Astrocyte of the spinal cord (primary cell): Measurements from ENCODE around the gene PSMB7.

ENCODE experiments used
- DNase-seq: peaks from one replicate; pipeline ENCODE4 v3.0.0; 2011; ENCODE audit warnings: low read depth, low spot score
- H3K4me3 ChIP-seq: 2 replicates; pipeline ENCODE4 v1.5.1; 2011; ENCODE audit warnings: low read depth, mild to moderate bottlenecking, low read length, moderate library complexity
- in situ Hi-C: cut with HindIII; loops from 2 replicates; pipeline ENCODE4 v1.10.0; 2017; ENCODE audit warnings: low sequenced_read_pairs
- TF ChIP-seq, protein P1 (sequence below): IDR thresholded peaks from 2 replicates; pipeline ENCODE4 v1.5.1; 2012; ENCODE audit warnings: low read depth, mild to moderate bottlenecking, low read length, inconsistent platforms

The PSMB7 gene

DNA sequence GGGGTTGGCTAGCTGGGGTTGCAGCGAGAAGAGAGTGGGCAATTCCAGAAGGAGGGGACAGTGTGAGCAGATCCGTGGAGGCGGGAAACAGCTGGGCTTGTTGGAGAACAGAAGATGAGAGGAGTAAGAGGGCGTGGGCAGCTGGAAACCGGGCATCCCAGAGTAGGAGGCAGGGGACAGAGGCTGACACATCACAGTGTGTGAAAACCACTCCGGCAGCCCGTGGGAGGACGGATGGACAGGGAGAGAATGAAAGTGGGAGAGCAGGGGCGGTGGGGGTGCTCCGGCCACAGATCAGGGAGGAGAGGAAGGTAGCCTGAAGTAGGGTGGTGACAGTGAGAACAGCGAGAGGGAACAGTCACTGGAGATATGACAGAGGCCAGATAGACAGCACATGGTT is 8.3 kb upstream of the PSMB7 start:
- in situ Hi-C loops, result no loop called here
- no peak overlapping the region for H3K4me3 ChIP-seq
- TF ChIP-seq, protein P1, sequence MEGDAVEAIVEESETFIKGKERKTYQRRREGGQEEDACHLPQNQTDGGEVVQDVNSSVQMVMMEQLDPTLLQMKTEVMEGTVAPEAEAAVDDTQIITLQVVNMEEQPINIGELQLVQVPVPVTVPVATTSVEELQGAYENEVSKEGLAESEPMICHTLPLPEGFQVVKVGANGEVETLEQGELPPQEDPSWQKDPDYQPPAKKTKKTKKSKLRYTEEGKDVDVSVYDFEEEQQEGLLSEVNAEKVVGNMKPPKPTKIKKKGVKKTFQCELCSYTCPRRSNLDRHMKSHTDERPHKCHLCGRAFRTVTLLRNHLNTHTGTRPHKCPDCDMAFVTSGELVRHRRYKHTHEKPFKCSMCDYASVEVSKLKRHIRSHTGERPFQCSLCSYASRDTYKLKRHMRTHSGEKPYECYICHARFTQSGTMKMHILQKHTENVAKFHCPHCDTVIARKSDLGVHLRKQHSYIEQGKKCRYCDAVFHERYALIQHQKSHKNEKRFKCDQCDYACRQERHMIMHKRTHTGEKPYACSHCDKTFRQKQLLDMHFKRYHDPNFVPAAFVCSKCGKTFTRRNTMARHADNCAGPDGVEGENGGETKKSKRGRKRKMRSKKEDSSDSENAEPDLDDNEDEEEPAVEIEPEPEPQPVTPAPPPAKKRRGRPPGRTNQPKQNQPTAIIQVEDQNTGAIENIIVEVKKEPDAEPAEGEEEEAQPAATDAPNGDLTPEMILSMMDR, result no peak
- DNase-seq, result no peak

DNA sequence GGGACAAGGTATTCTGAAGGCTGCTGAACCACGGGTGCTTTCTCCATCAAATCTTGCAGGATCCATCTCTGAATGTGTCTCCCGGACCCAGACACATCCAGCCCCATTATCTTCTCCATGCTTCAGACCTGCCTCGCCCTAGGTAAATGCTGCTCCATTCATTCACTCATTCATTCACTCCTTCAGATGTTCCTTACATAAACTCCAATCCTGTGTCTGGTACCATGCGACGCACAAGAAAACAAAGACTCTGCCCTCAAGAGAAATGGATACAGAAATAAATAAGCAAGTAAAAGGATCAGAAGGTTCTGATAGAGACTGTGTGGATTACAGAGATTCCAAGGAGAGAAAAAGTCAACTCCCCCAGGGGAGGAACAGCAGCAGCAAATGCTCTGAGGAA is 7.9 kb upstream of the PSMB7 start:
- in situ Hi-C loops, result no loop called here
- DNase-seq, result no peak
- TF ChIP-seq, protein P1, result no peak
- H3K4me3 ChIP-seq, result no peak overlapping the region

DNA sequence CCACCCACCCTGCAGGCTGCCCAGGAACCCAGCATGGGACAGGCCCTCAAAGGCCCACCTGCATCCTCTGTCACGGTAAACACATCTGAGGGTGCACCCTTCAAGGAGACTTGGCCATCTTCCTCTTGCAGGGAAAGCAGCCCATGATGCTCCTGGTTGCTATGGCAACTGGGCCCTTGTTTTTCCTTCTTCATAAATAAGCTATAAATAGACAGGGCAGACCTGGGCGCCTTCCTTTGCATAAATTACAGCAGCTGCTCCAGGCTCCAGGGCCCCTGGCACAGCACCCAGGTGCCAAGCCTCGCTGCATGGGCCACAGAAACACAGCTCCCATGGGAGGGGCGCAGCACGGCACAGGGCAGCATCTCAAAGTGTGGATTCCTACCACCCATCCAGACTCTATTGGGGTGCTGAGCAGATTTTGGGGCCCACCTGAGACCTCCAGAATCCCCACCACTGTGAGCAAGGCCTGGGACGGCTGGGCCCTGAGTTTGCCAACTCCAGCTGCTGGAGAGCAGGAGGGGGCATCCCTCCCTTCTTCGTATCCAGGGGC is 5.8 kb upstream of the PSMB7 start:
- DNase-seq, result peak; percentile 10
- in situ Hi-C loops, result no loop called here
- H3K4me3 ChIP-seq, result no peak overlapping the region
- TF ChIP-seq, protein P1, result no peak

DNA sequence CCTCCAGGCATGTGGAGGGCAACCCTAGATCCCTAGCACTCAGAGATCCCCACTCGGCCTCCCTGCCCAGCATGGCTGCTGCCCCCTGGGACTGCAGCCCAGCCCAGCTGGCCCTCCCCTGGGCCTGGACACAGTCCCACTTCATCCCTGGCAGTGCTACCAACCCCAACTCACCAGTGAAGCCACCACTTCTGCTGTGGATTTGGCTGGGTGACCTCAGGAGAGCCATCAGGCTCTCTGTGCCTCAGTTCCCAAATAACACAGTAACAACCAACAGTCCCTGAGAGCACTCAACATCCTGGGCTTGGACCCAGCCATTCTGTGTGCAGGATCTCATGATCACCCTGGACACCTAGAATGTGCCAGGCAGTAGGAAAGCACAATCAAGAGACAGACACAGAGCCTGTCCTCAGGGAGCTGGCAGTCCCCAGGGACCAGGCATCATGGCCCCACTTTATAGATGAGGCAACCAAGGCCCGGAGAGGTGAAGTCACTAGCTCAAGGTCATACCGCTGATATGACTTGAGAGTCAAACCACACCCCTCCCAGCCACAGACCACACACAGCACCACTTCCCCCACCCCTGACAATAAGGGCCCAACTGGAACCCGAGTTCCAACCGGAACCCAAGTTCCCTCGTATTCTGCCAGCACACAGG is 4.7 kb upstream of the PSMB7 start:
- TF ChIP-seq, protein P1, result no peak
- DNase-seq, result no peak
- in situ Hi-C loops, result no loop called here
- H3K4me3 ChIP-seq, result no peak overlapping the region

DNA sequence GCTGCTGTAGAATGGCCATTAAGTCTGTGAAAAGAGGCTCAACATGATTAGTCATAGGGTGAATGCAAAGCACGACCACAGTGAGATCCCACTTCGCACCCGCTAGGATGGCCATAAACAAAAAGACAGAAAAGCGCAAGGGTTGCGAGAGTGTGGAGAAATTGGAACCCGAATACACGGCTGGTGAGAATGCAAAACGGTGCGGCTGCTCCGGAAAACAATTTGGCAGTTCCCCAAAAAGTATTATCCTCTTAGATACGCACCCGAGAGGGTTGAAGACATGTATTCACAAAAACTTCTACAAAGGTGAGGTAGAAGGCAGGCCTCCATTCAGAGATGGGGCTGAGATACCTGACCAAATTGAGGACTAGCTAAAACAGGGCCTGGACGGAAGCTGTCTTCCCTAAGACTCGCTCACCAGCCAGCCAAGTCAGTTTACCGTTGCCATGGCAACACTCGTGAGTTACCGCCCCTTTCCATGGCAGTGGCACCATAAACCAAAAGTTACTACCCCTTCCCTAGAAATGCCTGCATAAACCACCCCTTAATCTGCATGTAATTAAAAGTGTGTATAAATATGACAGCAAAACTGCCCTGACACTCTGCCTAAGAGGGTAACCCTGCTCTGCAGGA is 726 bp upstream of the PSMB7 start:
- no peak for DNase-seq
- in situ Hi-C loops, result no loop called here
- TF ChIP-seq, protein P1, result no peak
- peak overlapping the region; percentile 99 for H3K4me3 ChIP-seq

DNA sequence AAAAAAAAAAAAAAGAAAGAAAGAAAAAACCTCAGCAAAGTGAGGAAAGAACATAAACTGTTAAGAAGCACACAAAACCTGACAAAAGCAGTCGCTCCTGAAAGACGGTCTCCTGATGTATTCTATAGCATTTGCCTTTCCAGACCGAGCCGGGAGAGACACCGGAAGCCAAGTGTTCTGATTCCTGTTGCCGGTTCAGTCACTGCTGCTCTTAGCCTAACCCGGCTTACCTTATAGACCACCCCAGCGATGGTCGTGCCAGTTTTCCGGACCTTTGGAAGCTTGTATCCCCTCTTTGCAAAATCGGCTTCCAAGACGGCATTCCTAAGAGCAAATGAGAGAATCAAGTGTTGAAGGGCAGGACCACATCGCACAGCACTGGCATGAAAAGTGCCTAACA is 630 bp downstream of the PSMB7 start:
- DNase-seq, result no peak
- TF ChIP-seq, protein P1, result no peak
- in situ Hi-C loops, result no loop called here
- peak overlapping the region; percentile 99 for H3K4me3 ChIP-seq
